Activated CD4-positive, CD25-positive, alpha-beta regulatory T cell (primary cell): ENCODE results near the gene OXCT2.

Experiments
- DNase-seq, 4 experiments: peaks; one replicate each; lab custom pipeline; 2025; lab: John Stamatoyannopoulos, UW

OXCT2 gene

DNA sequence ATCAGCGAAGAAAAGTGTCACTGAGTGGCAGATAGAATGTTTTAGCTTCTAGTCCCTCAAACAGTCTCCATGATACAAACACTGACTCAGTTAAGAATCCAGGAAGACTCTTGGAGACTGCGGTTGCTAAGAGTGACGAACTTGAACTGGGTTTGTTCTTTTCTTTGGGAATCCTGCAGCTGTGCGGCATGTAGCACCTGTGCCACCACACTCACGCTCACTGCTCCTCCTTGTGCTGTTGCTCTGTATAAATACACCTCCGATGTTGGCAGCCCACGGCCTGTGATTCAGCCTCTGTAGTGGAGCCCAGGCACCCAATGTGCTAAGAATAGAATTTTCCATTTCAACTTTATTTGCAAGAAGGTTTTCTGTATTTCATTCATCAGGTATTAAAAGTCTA lies 38.0 kb downstream of the OXCT2 start:
- no peak for DNase-seq

DNA sequence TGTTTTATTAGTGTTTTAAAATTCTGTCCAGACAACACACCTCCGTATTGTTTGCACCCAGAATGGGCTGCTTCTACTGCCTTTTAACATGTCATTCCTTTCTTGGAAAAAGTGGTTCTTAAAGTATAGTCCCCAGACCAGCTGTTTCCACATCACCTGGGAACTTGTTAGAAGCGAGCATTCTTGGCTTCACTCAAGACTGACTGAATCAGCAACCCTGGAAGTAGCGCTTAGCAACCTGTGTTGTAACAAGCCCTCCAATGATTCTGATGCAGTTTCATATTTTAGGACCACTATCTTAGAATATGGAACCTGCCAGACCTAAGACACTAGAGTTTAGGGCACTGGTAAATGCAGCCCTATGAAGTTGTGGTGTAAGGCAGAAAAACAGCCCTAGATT lies 38.4 kb downstream of the OXCT2 start:
- no peak for DNase-seq

DNA sequence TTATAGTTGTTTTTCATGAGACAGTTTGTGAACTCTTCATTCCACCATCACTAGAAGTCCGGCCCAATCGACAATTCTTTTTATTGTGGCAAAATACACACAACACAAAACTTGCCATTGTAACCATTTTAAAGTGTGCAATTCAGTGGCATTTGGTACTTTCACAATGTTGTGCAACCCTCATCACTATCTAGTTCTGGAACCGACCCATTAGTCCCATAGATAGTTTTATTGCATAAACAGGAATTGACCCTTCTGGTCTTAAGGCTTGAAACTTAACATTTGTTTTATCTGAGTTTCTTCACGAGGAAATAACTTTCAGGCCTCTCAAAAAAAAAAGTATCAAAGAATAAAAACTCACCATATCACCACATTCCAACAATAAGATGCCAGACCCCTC lies 41.3 kb downstream of the OXCT2 start:
- DNase-seq, result no peak

DNA sequence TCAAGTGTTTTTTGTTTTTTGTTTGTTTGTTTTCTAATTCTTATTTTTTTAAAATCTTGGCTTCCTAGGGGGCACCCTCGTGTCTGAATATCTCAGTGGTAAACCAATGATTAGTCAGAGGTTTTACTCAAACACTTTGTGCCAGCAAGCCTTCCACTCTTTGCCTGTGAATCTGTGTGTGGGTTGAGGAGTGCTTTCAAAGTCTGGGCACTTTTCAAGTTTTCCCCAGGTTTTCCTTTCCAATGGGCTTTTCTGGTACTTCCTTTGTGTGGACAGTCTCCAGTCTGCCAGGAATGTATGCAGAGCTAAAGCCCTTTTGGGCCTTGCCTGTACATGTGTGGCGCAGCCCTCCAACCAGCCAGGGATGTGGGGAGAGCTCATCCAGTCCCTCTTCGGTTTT lies 42.1 kb downstream of the OXCT2 start:
- DNase-seq, result no peak

DNA sequence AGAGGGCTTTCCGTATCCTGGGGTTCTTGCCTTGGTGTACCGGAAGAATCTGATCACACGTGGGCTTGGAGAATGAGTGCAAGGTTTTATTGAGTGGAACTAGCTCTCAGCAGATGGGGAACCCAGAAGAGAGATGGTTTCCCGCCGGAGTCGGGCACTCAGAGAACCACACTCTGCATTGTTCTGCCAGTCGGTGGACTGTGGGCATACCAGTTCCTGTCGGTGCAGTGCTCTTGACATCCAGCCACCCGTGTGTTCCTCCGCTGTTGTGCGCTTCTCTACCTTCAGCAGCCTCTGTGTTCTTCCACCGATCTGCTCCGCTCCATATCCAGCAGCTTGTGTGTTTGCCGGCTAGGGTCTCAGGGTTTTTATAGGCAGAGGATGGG lies 43.2 kb downstream of the OXCT2 start:
- no peak for DNase-seq

DNA sequence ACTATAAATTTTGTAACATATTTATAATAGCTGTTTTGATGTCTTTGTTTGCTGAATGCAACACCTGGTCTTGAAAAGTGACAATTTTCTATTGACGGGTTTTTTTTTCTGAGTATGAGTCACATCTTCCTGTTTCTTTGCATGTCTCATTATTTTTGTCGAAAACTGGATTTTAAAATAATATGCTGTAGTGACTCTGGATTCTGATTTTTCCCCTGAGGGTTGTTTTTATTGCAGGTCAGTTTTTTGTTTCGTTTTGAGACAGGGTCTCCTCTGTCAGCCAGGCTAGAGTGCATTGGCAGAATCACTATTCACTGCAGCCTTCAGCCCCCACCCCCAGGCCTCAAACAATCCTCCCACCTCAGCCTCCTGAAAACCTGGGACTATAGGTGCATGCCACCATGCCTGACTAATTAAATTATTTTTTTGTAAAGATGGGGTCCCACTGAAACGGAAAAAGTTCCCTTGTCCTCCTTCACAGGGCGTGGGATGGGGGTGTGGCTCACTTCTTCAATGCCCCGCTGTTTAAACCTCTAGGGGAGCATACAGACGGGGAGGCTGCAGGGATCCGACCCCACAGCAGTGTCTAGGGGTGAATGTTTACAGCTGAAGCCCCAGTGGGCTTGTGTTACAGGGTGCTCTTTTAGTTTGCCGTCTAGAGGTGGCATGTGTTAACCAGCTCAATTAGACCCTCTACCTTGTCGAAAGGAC lies 43.8 kb downstream of the OXCT2 start:
- DNase-seq, result no peak

DNA sequence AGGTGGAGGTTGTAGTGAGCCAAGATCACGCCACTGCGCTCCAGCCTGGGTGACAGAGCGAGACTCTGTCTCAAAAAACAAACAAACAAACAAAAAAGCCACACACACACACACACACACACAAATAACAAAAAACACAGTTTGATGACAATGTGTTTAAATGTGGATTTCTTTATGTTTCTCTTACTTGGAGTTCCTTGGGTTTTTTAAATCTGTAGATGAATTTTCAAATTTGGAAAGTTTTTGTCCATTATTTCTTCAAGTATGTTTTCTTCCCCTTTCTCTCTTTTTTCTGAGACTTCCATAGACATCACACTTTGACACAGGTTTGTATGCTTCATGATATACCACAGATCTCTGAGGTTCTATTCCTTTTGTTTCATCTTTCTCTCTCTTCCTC lies 44.5 kb downstream of the OXCT2 start:
- DNase-seq, result no peak

DNA sequence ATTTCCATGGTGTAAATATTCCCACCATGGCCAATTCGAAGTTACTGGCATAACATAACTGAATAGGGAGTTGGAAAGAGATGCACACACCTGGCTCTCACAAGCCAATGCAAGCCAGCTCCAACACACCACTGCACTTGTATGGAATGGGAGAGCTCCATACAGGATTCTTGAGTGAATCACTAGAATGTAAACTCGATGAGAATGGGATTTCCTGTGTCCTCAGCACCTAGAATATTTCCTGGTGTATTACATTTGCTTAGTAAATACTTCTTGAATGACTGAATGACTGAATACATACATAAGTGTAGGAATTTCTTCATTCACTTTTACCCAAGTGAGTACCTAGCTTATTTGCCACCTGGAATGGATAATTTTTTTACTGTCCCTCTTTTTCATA lies 48.7 kb downstream of the OXCT2 start:
- no peak for DNase-seq

DNA sequence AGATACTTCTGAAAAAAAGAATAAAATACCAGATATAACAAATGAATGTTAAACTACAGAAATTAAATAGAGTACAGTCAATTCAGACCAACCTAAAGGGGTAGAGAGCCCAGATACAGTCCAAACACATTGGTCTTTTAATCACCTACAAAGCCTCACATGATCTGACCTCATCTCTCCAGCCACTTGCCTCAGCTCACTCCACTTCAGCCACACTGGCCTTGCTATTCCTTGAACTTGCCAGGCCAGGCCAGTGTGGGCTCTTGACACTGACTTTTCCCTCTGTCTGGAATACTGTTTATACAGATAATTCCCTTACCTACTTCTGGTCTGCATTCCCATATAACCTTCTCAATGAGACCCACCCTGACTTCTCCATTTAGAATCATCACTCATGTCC lies 49.5 kb downstream of the OXCT2 start:
- DNase-seq, result no peak

DNA sequence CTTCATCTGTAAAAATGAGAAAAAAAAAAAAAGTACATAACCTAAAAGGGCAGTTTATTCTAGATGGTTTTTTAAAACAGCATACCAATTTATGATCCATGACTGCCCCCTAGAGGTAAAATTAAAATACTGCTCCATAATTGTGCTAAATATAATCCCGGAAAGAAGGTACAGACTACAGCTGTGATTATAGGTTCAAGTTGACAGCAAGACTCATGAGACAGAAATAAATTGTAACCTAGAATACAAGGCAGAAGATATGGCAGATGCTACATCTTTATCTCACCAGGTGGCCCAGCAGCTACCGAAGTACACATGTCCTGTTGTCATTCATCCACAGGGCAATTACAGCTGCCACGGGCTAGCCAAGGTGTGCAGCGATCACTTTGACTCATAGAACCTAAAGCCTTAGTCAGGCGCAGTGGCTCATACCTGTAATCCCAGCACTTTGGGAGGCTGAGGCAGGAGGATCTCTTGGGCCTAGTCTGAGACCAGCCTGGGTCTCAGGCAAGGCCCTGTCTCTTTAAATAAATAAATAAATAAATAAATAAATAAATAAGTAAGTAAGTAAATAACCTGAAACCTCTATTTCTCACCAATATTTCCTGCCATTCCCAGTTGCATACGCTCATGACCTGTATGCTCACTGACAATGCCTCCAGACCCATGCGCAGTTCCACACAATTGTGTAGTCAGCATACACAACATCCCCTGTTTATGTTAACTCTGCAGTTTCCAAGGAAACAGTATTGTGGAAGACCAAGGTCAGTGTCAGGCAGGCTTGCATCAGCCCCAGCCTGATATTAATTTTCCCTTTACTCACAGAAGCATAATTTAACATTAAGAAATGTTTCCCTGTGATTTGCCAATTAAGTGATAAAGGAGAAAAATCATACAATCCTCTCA lies 50.8 kb downstream of the OXCT2 start:
- no peak for DNase-seq
